Fibroblast of skin of right biceps (primary cell): ENCODE results near the gene GNB3.

ENCODE experiments used
- DNase-seq: peaks from one replicate; pipeline ENCODE4 v3.0.0-alpha.2; 2013

The GNB3 gene

DNA sequence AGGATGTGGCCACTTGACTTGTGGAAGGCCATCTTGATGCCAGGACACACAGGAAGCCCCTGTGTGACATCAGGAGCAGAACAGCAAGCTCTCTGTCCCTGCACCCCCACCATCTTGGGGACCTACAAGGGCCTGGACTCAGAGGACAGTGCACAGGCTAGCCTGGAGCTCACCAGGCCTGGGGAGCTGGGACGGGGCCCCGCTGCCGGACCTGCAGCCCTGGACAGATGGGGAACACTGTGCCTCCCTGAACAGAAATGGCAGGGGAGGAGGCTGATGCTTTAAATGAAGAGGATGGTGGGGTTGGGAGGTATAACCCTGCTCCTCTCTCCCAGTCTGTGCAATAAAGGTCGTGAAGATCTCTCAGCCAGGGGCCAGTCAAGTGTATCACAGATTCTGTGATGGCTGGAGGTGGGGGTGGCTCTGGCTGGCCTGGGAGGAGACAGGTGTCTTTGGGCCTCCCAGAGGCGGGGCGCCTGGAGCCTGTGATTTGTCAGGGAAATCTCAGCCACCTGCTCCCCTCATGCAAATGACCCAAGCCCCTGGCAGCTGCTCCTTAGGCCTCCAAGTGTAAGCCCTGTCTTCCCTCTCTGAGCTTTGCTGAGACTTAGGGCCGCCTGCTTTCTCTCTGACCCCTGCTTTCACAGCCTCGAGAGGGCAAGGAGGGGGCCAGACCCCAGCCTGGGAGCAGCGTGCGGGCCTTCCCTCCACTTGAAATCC lies 1.1 kb upstream of the GNB3 start:
- no peak for DNase-seq

DNA sequence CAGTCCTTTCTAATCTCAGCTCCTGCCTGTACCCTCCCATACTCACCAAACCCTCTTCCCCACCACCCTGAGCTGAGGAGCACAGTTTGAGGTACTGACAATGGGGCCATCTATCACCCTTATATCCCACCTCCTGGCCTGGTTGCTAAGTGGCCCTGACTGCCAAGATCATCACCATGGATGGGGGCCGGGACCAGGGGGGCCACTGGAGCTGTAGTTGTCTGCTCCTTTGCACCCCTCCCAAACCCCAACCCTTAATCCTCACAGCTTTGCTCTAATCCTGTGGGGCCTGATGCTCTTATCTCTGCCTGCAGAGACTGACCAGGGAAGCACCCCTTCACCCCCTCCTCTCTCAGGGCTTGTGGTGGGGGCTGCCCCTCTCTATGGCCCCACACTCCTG lies 395 bp upstream of the GNB3 start:
- DNase-seq = no peak

DNA sequence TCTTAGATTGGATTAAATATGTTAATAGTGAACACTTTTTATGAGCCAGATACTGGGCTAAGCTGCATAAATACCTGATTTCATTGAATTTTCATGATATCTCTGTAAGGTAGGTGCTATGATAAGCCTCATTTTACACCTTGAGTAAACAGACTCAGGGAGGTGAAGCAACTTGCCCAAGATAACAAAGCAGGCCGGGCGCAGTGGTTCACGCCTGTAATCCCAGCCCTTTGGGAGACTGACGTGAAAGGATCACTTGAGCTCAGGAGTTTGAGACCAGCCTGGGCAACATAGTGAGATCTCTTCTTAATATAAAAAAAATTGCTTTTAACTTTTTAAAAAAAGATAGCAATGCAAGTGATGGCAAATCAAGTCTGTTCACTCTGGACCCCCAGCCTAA lies 1.4 kb downstream of the GNB3 start:
- no peak for DNase-seq

DNA sequence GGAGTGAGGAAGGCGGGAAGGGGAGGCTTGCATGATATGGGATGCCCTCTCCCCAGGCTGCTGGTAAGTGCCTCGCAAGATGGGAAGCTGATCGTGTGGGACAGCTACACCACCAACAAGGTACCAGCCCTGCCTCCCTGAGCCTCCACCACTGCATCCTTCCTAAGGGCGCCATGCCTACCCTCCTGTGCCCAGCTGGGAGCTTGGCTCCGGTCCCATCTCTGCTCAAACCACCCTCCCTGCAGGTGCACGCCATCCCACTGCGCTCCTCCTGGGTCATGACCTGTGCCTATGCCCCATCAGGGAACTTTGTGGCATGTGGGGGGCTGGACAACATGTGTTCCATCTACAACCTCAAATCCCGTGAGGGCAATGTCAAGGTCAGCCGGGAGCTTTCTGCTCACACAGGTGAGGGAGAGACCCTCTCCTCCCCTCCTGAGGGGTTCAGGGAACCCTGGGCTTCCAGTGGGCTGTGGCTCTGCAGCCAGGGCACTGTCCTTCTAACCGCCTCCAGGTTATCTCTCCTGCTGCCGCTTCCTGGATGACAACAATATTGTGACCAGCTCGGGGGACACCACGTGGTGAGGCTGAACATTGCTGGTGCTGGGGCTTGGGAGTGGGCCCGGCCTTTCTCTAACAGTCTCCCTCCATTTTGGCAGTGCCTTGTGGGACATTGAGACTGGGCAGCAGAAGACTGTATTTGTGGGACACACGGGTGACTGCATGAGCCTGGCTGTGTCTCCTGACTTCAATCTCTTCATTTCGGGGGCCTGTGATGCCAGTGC lies 2.6 kb downstream of the GNB3 start:
- DNase-seq = no peak

DNA sequence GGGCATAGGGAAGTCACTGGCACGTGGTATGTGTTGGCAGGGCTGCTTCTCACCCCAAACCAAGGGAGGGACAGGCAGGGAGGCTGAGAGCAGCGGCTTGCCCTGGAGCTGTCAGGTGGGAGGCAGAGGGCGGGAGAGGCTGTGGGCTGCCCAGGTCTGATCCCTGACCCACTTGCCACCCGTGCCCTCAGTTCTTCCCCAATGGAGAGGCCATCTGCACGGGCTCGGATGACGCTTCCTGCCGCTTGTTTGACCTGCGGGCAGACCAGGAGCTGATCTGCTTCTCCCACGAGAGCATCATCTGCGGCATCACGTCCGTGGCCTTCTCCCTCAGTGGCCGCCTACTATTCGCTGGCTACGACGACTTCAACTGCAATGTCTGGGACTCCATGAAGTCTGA lies 4.7 kb downstream of the GNB3 start:
- DNase-seq = no peak

DNA sequence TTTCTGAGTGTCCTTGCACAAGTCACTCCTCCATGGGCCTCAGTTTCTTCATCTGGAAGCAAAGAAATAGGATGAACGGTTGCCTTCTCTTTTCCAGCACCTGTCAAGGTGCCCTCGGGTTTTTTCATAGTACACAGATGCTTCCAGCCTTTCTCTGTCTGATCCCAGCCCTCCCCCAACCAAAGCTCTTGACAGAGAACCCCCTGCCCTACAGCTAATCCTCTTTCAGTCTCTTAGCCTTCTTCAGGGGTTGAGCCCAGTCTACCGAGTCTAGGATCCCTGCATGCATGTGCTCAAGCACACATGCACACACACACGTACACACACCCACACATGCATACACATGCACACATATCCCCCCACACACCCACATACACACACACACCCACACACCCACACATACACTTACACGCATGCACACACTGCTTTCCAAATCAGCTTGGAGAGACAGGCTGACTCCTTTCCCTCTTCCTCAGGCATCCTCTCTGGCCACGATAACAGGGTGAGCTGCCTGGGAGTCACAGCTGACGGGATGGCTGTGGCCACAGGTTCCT lies 5.7 kb downstream of the GNB3 start:
- DNase-seq = no peak

DNA sequence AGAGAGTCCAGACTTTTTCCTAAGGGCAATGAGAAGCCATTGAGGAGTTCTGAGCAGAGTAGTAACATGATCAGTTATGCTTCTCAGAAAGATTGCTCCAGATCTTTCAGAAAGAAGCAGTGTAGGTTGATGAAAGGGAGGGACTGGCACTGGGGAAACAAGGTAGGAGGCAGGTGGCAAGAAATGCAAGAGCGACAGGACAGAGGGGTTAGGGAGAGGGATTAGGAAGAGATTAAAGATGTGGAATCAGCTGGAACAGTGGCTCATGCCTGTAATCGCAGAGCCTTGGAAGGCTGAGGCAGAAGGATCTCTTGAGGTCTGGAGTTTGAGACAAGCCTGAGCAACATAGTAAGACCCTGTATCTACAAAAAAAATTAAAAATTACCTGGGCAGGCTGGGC lies 7.0 kb downstream of the GNB3 start:
- DNase-seq = no peak

DNA sequence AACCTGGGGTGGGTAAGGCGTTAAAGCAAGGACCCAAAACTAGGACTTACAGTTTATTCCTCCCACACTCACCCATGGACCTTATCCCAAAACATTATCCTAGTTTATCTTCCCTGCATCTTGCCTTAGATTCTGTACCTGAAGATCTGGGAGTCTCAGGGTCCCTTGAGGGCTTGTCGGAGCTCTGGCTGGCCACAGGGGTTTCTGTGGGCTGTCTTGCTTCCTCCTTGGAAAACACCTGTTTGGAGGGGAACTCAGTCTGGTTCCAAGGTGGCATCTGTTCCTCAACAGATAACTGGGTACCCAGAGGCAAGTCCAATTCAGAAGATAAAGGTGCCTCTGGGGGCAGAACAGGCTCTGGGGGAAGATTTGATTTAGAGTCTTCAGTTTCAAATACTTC lies 8.7 kb downstream of the GNB3 start:
- DNase-seq = no peak

DNA sequence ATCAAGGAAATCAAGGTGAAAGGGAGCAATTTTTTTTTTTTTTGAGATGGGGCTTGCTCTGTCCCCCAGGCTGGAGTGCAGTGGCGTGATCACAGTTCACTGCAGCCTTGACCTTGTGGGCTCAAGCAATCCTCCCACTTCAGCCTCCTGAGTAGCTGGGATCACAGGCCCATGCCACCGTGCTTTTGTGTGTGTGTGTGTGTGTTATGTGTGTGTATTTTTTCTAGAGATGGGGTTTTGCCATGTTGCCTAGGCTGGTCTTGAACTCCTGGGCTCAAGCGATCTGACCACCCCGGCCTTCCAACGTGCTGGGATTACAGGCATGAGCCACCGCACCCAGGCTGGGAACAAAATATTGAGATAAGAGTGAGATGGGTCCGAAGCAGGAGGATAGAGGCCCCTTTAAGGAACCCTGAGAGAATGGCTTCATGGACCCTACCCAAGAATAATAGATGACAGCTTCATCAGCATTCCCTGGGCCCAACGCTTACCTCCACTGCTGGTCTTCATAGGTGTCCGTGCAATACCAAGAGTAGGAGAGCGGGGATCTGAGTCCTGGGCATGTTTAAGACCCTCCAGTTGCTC lies 9.3 kb downstream of the GNB3 start:
- no peak for DNase-seq

DNA sequence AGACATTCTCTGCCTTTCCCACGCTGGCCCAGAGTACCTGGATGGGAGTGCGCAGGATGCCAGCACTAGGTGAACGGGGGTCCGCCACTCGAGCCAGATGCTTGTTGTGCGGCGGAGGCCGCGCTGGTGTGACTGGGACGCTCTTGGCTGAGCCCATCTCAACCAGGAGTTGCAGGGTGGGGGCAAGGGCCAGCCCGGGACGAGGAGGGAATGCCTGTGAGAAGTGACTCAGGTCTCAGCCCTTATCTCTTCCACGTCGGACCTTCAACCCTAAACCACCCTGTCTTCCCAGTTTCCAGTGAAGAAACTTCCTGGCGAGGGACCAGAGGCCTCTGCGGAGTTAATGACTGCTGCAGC lies 10.0 kb downstream of the GNB3 start:
- DNase-seq = no peak

DNA sequence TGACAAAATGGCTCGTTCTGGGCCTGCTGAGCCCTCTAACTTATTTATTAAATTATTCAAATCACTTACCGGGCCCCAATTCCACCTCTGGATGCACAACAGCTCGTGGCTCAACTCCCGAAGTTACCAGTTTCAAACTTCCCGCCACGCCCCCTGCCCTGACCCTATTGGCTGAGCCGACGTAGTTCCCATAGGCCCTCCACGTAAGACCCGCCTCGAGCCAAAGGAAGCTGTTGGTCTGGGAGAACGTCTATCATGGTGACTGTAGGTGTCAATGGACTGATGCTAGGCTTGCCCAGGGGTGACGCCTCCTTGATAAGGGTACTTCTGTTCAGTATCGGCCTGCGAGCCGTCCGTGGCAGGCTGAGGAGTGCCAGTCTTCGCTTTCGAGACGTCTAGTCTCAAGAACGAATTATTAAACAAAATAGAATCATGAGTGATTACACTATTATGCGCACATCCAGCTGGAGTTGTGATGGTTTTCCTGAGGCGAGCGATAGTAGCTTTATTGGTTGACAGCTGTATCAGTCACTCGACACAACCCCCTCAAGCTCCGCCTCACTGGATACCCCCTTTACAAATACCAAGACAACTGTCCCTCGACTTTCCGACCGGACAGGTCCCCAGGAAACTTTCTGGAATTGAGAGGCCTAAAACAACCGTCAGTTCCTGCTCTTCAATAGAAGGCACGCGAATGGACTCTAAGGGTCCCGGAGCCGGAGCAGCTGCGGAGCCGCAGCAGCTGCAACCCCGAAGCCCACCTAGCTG lies 10.6 kb downstream of the GNB3 start, which contains the start of gene CDCA3:
TSS of gene CDCA3 (minus strand) at position 134 of the 768 bp plus-strand sequence. CDS start 334 bp downstream, outside the sequence.
- DNase-seq = peak; percentile 99

DNA sequence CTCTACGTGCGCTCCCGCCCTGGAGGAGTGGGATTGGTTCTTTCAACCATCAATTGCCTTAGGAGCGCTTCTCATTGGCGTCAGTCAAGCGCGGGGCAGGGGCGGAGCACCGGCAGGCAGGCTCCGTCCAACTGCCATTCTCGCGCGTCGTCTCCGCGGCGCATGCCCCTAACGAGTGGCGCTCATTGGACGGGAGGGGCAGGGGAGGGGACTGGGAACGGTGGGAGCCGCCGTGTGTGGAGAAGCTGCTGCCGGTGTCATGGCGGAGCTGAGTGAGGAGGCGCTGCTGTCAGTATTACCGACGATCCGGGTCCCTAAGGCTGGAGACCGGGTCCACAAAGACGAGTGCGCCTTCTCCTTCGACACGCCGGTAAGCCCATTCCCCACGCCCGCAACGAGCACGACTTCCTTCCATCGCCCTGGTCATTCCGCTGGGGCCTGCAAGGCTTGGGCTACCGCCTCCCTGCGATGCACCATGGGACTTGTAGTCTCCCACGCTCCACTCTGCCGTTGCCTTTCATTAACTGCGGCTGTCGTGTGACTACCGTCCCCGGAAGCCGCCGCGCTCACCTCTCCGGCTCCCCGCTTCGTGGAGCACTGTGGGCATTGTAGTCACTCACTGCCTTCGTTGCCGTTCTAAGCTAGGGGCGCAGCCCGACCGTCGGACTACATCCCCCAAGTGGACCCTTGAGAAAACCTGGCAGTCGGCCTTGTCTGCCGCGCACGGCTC lies 11.4 kb downstream of the GNB3 start, which contains the start of gene USP5:
TSS of gene USP5 (plus strand) at position 230 of the 730 bp plus-strand sequence. CDS start at position 260, 30 bp downstream.
- peak; percentile 100 for DNase-seq

DNA sequence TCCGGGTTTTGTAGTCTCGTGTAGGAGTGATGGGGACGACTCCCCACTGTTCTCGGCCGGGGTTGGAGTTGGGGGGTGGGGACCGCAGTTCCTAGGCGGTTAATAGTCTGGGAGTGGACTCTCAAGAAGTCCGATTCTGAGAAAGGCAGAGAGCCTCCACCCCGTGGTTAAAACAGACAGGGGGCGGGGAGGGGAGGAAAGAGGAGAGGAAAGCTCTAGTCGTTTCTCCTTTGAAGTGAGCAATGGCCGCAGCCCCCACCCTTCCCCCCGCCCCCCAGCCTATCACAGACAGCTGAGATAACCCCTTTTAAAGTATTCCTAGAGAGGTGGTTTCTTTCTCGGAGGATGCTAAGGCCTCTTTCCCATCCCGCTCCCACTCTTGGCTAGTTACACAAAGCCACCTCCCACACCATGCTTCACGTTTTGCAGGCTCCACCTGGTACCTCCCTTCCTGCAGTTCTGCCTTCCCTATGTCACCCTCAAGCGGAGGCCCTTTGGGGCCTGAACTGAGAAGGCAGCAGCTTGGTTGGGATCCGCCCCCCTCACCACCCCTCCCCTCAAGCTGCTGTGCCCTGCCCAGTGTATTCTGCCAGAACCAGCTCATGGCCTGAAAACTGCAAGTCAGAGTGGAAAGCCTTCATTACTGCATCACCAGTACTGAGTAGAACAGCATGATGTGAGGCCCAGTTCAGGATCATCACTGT lies 12.1 kb downstream of the GNB3 start:
- DNase-seq = peak; percentile 67

DNA sequence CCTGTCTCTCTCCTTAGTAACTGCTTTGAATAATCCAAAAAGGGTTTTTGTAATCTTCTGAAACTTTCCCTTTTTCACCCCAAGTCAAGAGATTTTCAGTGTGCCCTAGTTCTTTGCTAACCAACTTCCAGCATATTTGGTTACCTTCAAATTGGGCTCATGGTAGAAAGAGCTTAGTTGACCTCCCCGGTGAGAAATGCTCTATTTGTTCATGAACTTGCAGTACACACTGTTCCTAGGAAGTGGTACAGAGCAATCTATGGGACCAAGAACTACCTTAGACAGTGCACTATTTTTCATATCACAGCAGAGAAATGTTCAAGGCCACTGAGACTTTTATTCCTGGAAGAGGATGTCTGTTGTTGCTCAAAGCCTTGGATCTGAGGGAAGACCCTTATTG lies 12.9 kb downstream of the GNB3 start:
- DNase-seq = no peak

DNA sequence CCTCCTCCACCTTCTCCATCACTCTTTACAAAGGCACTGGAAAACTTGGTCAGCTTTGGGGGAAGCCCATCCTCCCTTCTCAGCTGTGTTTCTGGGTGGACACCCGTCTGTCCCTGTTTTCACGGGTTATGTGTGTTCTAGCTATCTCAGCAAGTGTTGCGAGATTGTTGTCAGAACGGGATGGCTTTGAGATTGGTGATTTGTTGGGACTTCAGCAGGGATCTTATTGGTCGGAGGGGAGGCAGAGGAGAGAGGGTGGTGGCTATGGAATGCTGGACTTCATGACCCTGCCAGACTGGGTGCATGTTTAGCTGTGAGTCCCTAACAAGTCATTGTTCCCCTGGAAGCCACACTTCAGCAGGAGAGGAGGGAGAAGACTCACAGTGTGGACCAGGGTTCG lies 13.3 kb downstream of the GNB3 start:
- no peak for DNase-seq

DNA sequence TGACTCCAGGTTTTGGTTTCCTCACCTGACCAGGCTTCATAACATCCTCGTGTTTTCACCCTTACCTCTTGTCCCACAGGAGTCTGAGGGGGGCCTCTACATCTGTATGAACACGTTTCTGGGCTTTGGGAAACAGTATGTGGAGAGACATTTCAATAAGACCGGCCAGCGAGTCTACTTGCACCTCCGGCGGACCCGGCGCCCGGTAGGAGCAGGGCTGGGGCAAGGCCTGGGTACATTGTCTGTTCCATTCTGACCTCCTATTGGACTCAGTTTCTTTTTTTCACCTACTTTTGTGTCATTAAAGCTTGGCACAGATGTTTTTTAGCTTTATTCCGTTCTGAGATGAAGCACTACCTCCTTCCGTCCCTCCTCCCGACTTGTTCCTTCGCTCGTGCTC lies 14.6 kb downstream of the GNB3 start:
- DNase-seq = no peak

DNA sequence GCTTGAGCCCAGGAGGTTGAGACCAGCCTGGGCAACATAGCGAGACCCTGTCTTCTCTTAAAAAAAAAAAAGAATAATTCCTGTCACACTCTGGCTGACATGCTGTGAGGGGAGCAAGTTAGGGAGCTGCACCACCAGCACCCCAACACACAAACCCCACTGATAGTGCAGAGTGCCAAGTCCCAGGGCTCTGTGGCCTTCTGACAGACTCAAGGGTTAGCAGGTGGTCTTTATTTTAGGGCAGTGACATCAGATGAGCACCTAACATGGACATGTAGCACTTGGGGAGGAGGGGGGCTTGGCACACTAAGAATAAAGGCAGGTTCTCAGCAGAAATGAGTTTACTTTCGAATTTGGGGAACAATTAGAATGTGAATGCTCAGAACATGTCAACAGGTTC lies 18.1 kb downstream of the GNB3 start:
- no peak for DNase-seq

DNA sequence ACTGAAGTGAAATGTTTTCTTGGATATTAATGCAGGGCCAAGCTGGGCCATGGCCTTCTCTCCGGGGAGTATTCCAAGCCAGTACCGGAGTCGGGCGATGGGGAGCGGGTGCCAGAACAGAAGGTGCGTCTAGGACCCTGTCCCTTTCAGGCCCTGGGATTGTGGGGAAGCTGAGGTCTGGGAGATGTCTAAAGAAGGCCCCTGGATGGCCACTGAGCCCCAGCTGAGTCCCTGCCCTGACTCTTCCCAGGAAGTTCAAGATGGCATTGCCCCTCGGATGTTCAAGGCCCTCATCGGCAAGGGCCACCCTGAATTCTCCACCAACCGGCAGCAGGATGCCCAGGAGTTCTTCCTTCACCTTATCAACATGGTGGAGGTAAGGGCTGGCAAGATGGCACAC lies 19.4 kb downstream of the GNB3 start:
- no peak for DNase-seq

DNA sequence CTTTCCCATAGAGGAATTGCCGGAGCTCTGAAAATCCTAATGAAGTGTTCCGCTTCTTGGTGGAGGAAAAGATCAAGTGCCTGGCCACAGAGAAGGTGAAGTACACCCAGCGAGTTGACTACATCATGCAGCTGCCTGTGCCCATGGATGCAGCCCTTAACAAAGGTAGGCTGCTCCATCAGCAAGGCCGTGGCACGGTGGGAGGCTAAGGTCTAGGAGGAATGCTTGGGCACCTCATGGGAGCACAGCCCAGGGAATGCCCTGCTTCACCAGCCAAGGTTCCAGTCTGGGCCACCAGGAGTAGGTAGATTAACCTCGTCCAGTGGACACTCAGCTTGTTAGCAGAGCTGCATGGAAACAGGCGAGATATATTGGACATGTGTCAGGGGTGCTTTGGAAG lies 20.2 kb downstream of the GNB3 start:
- no peak for DNase-seq

DNA sequence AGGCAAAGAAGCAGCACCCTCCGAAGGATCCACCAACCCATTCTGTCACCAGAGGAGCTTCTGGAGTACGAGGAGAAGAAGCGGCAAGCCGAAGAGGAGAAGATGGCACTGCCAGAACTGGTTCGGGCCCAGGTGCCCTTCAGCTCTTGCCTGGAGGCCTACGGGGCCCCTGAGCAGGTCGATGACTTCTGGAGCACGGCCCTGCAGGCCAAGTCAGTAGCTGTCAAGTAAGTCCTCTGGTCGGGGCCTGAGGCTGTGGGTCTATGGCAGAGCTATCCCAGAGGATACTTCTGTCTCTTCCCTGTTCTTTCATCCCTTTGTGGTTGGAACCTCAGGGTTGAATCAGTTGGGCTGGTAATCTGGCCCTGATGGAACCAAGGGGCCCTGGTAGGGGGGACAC lies 20.7 kb downstream of the GNB3 start:
- DNase-seq = no peak

DNA sequence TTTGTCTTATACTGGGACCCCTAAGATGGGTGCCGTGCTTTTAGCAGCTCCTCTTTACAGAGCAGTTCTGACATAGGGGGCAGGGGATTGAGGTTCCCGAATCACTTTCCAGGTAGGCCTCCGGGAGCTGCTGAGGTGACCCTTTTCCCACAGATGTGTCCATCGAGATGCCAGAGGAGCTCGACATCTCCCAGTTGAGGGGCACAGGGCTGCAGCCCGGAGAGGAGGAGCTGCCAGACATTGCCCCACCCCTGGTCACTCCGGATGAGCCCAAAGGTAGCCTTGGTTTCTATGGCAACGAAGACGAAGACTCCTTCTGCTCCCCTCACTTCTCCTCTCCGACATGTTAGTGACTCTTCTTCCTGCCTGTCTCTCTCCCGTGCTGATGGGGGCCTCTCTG lies 22.3 kb downstream of the GNB3 start:
- no peak for DNase-seq
